ENCODE data around the gene AUTS2. TPM values are rescaled to one million over a fixed set of nuclear protein-coding genes. Genes with fewer than 3 reads are reported as not detected.

The AUTS2 gene
- total RNA-seq, 1 experiment from 2014 or later: 2.5 TPM

GRCh38 chr7:70032649-70033048 lies 434.4 kb downstream of the AUTS2 start:
- TF ChIP-seq CTCF (IDR thresholded peaks at IDR 0.05) (no peak), POLR2AphosphoS5 (IDR thresholded peaks at IDR 0.05; ENCODE audit: low read depth, low read length) (no peak), TCF7L2 (IDR thresholded peaks at IDR 0.05; ENCODE audit: low read depth, low read length) (no peak), REST (IDR thresholded peaks at IDR 0.05; ENCODE audit: insufficient read depth in 1 of 2, low read depth in 2 of 2, low read length in 1 of 2) (no peak), SIN3A (IDR thresholded peaks at IDR 0.05; ENCODE audit: borderline replicate concordance, insufficient read depth, low read depth, low read length) (no peak)
- Histone ChIP-seq H3K4me1 (ENCODE audit: control insufficient read depth, insufficient read depth, low read length) (no peaks in the 10 kb centered on the region), H3K36me3 (ENCODE audit: control insufficient read depth, insufficient read depth, low read length) (no peaks in the 10 kb centered on the region), H3K4me3 (ENCODE audit: low read depth in 2 of 2, low read length in 2 of 2) (no peak overlapping the region), H3K27ac (ENCODE audit: low read length) (no peak overlapping the region), H3K27me3 (ENCODE audit: control insufficient read depth, insufficient read depth, low read length) (no peaks in the 10 kb centered on the region; the same call in 1 of the 2 replicates), H3K9me3 (ENCODE audit: control insufficient read depth, insufficient read depth, low read depth, low read length) (no peaks in the 10 kb centered on the region)
- intact Hi-C loops (cut with micrococcal nuclease; ENCODE audit: unreplicated experiment) (no loop called here), in situ Hi-C loops (cut with HindIII; ENCODE audit: low pct_unique_long_range_greater_than_20kb, low sequenced_read_pairs) (no loop called here)
- ChIA-PET POLR2A (no interaction called here), CTCF (no interaction called here)
- BruUV-seq (replicated peaks): no TSS peak
- ATAC-seq (no peak), DNase-seq (ENCODE audit: low read depth, low spot score) (no peak)

- H3K27ac ChIP-seq (ENCODE audit: low read length): no peak overlapping the region
- no peak overlapping the region for H3K4me3 ChIP-seq (ENCODE audit: low read depth in 2 of 2, low read length in 2 of 2)
- H3K9me3 ChIP-seq (ENCODE audit: control insufficient read depth, insufficient read depth, low read depth, low read length): no peaks in the 10 kb centered on the region
- ChIA-PET POLR2A (interaction anchor here (0.7 kb wide), 1 partner anchor 83 kb away, joined by 5 read pairs; no protein-coding TSS in a partner anchor), CTCF (no interaction called here)
- in situ Hi-C loops (cut with HindIII; ENCODE audit: low pct_unique_long_range_greater_than_20kb, low sequenced_read_pairs): no loop called here
- H3K4me1 ChIP-seq (ENCODE audit: control insufficient read depth, insufficient read depth, low read length): no peaks in the 10 kb centered on the region
- no TSS peak for BruUV-seq (replicated peaks)
- DNase-seq (ENCODE audit: low read depth, low spot score) (no peak), ATAC-seq (no peak)
- no peaks in the 10 kb centered on the region for H3K36me3 ChIP-seq (ENCODE audit: control insufficient read depth, insufficient read depth, low read length)
- no peaks in the 10 kb centered on the region; the same call in 1 of the 2 replicates for H3K27me3 ChIP-seq (ENCODE audit: control insufficient read depth, insufficient read depth, low read length)
- TF ChIP-seq CTCF (IDR thresholded peaks at IDR 0.05) (no peak), POLR2AphosphoS5 (IDR thresholded peaks at IDR 0.05; ENCODE audit: low read depth, low read length) (no peak), SIN3A (IDR thresholded peaks at IDR 0.05; ENCODE audit: borderline replicate concordance, insufficient read depth, low read depth, low read length) (no peak), TCF7L2 (IDR thresholded peaks at IDR 0.05; ENCODE audit: low read depth, low read length) (no peak), REST (IDR thresholded peaks at IDR 0.05; ENCODE audit: insufficient read depth in 1 of 2, low read depth in 2 of 2, low read length in 1 of 2) (no peak)
- intact Hi-C loops (cut with micrococcal nuclease; ENCODE audit: unreplicated experiment): no loop called here
Observed at GRCh38 chr7:70033226-70033625, 435.0 kb downstream of the AUTS2 start.

Data from Panc1 (cell line).